Esophagus squamous epithelium (tissue), 5 donors: ENCODE measurements around the gene DUS2. TPM values are rescaled to one million over a fixed set of nuclear protein-coding genes. Genes with fewer than 3 reads are reported as not detected.
"Not testable (repeated sequence)": the region's sequence is repeated elsewhere in the genome, so short reads cannot be mapped to it uniquely, and the experiment has no call there.

Experiments
- DNase-seq: peaks from one replicate; lab custom pipeline; 2025; lab: John Stamatoyannopoulos, UW
- H3K27ac ChIP-seq, 4 donors: fragments of 200-600 bp; sonication (generic); one replicate each; pipeline ENCODE4 v1.5.1; 2016 to 2019; ENCODE audit warnings: mild to moderate bottlenecking in 1 of 4
- H3K27me3 ChIP-seq, 4 donors: fragments of 200-600 bp; sonication (generic); 1 replicate in 3 of 4; 2 replicates in 1 of 4; pipeline versions ENCODE4 v1.5.1 to v1.6.0; 2017 to 2021; ENCODE audit warnings: antibody characterized with exemption in 1 of 4
- H3K36me3 ChIP-seq, 3 donors: fragments of 200-600 bp; sonication (generic); one replicate each; pipeline ENCODE4 v1.5.1; 2016 to 2019
- H3K4me1 ChIP-seq, 3 donors: fragments of 200-600 bp; sonication (generic); one replicate each; pipeline ENCODE4 v1.5.1; 2017 to 2019
- H3K4me3 ChIP-seq, 4 donors: fragments of 200-600 bp; sonication (generic); 1 replicate in 3 of 4; 2 replicates in 1 of 4; pipeline ENCODE4 v1.5.1; 2016 to 2019; ENCODE audit warnings: mild to moderate bottlenecking in 2 of 4, moderate library complexity in 1 of 4
- H3K9me3 ChIP-seq, 3 donors: fragments of 200-600 bp; sonication (generic); one replicate each; pipeline ENCODE4 v1.5.1; 2016 to 2019
- CTCF ChIP-seq, 6 experiments: fragments of 450-650 bp in 4 of 6; fragments of 200-600 bp in 2 of 6; sonication (generic) in 2 of 6; IDR thresholded peaks; one replicate each; pipeline ENCODE4 v1.5.1; 2016 to 2019; ENCODE audit warnings: antibody characterized with exemption in 6 of 6, mild to moderate bottlenecking in 4 of 6, moderate library complexity in 4 of 6
- POLR2A ChIP-seq, 4 donors: fragments of 450-650 bp; IDR thresholded peaks; one replicate each; pipeline ENCODE4 v1.6.1; 2017; ENCODE audit warnings: antibody characterized with exemption in 4 of 4, mild to moderate bottlenecking in 4 of 4, moderate library complexity in 3 of 4
- WGBS, 2 donors: methylation state at CpG; one replicate each; pipeline ENCODE4 v1.1.5; 2018; 5-methylcytosine and 5-hydroxymethylcytosine counted together
- intact Hi-C: fragments of 100-400 bp; cut with DNase I; formaldehyde crosslinking; loops from one replicate; pipeline ENCODE4 v1.15.0; 2022
- total RNA-seq, 4 donors: library from RNA; depleted of rRNA; stranded (reverse); fragments of >200 nt; gene quantifications; one replicate each; pipeline ENCODE4 v1.1.0, GENCODE V29; 2016
- donor health status: DM: yes; HTN: yes; CAD: no.

The DUS2 gene
- total RNA-seq, 4 donors from 2014 or later, result 9.9 to 26.1 (median 14.7) TPM

- no peak overlapping the region for H3K27ac ChIP-seq
- no peaks in the 10 kb centered on the region for H3K27me3 ChIP-seq
- H3K36me3 ChIP-seq, result no peaks in the 10 kb centered on the region
- TF ChIP-seq POLR2A (IDR thresholded peaks at IDR 0.05), result no peak
- no peak for TF ChIP-seq CTCF (IDR thresholded peaks at IDR 0.05)
- 85 to 88% methylated on average over 2 of the region's 2 CpGs for WGBS, 2 donors
- H3K4me3 ChIP-seq, result no peak overlapping the region
- H3K4me1 ChIP-seq, result peaks cover 10 to 36% (median 19%) of the 10 kb centered on the region in 3 donors
- no peak for DNase-seq
- intact Hi-C loops, result no loop called here
- no peaks in the 10 kb centered on the region for H3K9me3 ChIP-seq
Observed at GRCh38 chr16:68096491-68096890, 73.4 kb downstream of the DUS2 start.

GRCh38 chr16:68097088-68097487 is 74.0 kb downstream of the DUS2 start:
- Histone ChIP-seq H3K9me3 (no peaks in the 10 kb centered on the region), H3K27ac (no peak overlapping the region), H3K36me3 (no peaks in the 10 kb centered on the region), H3K4me1 (peaks cover 4 to 30% (median 13%) of the 10 kb centered on the region in 3 donors), H3K27me3 (no peaks in the 10 kb centered on the region), H3K4me3 (no peak overlapping the region)
- intact Hi-C loops, result no loop called here
- no peak for TF ChIP-seq POLR2A (IDR thresholded peaks at IDR 0.05)
- TF ChIP-seq CTCF (IDR thresholded peaks at IDR 0.05), result no peak
- no peak for DNase-seq

- no peaks in the 10 kb centered on the region for H3K36me3 ChIP-seq
- H3K27ac ChIP-seq, result no peak overlapping the region
- no peak overlapping the region for H3K4me3 ChIP-seq
- DNase-seq, result no peak
- H3K27me3 ChIP-seq, result no peaks in the 10 kb centered on the region
- intact Hi-C loops, result no loop called here
- H3K9me3 ChIP-seq, result no peaks in the 10 kb centered on the region
- peaks cover 0 to 22% (median 5%) of the 10 kb centered on the region in 3 donors for H3K4me1 ChIP-seq
- TF ChIP-seq CTCF (IDR thresholded peaks at IDR 0.05), result no peak
- 91 to 92% methylated on average over 3 of the region's 3 CpGs for WGBS, 2 donors
Observed at GRCh38 chr16:68097895-68098294, 74.8 kb downstream of the DUS2 start.

- intact Hi-C loops, result no loop called here
- Histone ChIP-seq H3K36me3 (no peaks in the 10 kb centered on the region), H3K4me1 (no peaks in the 10 kb centered on the region), H3K4me3 (no peak overlapping the region), H3K27me3 (no peaks in the 10 kb centered on the region), H3K9me3 (peaks cover 0 to 5% (median 0%) of the 10 kb centered on the region in 3 donors), H3K27ac (no peak overlapping the region)
- no peak for TF ChIP-seq CTCF (IDR thresholded peaks at IDR 0.05)
- no peak for TF ChIP-seq POLR2A (IDR thresholded peaks at IDR 0.05)
- 60 to 62% methylated on average over 4 of the region's 4 CpGs for WGBS, 2 donors
- no peak for DNase-seq
Observed at GRCh38 chr16:68100488-68100887, 77.4 kb downstream of the DUS2 start.

- Histone ChIP-seq H3K4me1 (peaks cover 0 to 9% (median 0%) of the 10 kb centered on the region in 3 donors), H3K27ac (no peak overlapping the region), H3K36me3 (no peaks in the 10 kb centered on the region), H3K4me3 (no peak overlapping the region), H3K9me3 (peaks cover 0 to 34% (median 0%) of the 10 kb centered on the region in 3 donors), H3K27me3 (no peaks in the 10 kb centered on the region)
- DNase-seq, result no peak
- TF ChIP-seq CTCF (IDR thresholded peaks at IDR 0.05), result no peak
- WGBS, 2 donors, result 91 to 100% methylated on average over 3 of the region's 3 CpGs
- intact Hi-C loops, result no loop called here
Observed at GRCh38 chr16:68105611-68106010, 82.5 kb downstream of the DUS2 start.

GRCh38 chr16:68107230-68107928 is 84.3 kb downstream of the DUS2 start:
- DNase-seq, intact Hi-C loops, H3K27ac ChIP-seq, H3K4me1 ChIP-seq, H3K4me3 ChIP-seq, H3K27me3 ChIP-seq, H3K36me3 ChIP-seq: not testable (repeated sequence)
- H3K9me3 ChIP-seq, result peaks cover 0 to 42% (median 0%) of the 10 kb centered on the region in 3 donors
- WGBS, 2 donors, result 74 to 76% methylated on average over 5 to 9 of the region's 9 CpGs

GRCh38 chr16:68109156-68109555 is 86.1 kb downstream of the DUS2 start:
- H3K36me3 ChIP-seq, H3K4me3 ChIP-seq, H3K27me3 ChIP-seq, intact Hi-C loops, DNase-seq, H3K4me1 ChIP-seq, H3K27ac ChIP-seq: not testable (repeated sequence)
- WGBS, 2 donors, result 97 to 98% methylated on average over 5 of the region's 5 CpGs
- H3K9me3 ChIP-seq, result peaks cover 0 to 42% (median 0%) of the 10 kb centered on the region in 3 donors

- H3K36me3 ChIP-seq, DNase-seq, intact Hi-C loops, H3K27me3 ChIP-seq, H3K4me3 ChIP-seq, H3K27ac ChIP-seq: not testable (repeated sequence)
- H3K9me3 ChIP-seq, result peaks cover 0 to 37% (median 0%) of the 10 kb centered on the region in 3 donors
- peaks cover 0 to 13% (median 5%) of the 10 kb centered on the region in 3 donors for H3K4me1 ChIP-seq
- 90 to 96% methylated on average over 2 of the region's 2 CpGs for WGBS, 2 donors
Observed at GRCh38 chr16:68110611-68111010, 87.5 kb downstream of the DUS2 start.
